ENCODE results near the gene KRTAP9-1. TPM values are rescaled to one million over a fixed set of nuclear protein-coding genes. Genes with fewer than 3 reads are reported as not detected.

Gene KRTAP9-1
- total and polyA plus RNA-seq, 2 experiments from 2014 or later = not detected

- TF ChIP-seq ZNF462 (CRISPR knock-in tag; IDR thresholded peaks at IDR 0.05) = no peak
- TF ChIP-seq, protein P1, sequence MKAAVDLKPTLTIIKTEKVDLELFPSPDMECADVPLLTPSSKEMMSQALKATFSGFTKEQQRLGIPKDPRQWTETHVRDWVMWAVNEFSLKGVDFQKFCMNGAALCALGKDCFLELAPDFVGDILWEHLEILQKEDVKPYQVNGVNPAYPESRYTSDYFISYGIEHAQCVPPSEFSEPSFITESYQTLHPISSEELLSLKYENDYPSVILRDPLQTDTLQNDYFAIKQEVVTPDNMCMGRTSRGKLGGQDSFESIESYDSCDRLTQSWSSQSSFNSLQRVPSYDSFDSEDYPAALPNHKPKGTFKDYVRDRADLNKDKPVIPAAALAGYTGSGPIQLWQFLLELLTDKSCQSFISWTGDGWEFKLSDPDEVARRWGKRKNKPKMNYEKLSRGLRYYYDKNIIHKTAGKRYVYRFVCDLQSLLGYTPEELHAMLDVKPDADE (IDR thresholded peaks at IDR 0.05) = no peak
These were observed 11.9 kb upstream of the KRTAP9-1 start, which contains the start of gene KRTAP4-2 (continued) for GRCh38 chr17:41177727-41178271.

- H3K27me3 ChIP-seq (ENCODE audit: insufficient read depth) = no peaks in the 10 kb centered on the region
- DNase-seq (ENCODE audit: low spot score) (no peak), ATAC-seq (no peak)
- H3K4me1 Mint-ChIP-seq = no peaks in the 10 kb centered on the region
- no peaks in the 10 kb centered on the region for H3K36me3 ChIP-seq (ENCODE audit: insufficient read depth)
- no peak overlapping the region for H2AFZ ChIP-seq
- no peaks in the 10 kb centered on the region for H3K79me2 ChIP-seq (replicated peaks; ENCODE audit: insufficient read depth)
- H3K4me3 ChIP-seq = no peak overlapping the region
- no peak overlapping the region for H3K27ac ChIP-seq (ENCODE audit: low read depth)
- no peaks in the 10 kb centered on the region for H3K9me3 Mint-ChIP-seq
- H3F3A ChIP-seq (replicated peaks; ENCODE audit: low read depth) = no peaks in the 10 kb centered on the region
- no peak overlapping the region for H3K4me2 ChIP-seq
- H3K4me3 Mint-ChIP-seq = no peak overlapping the region
- peaks cover 5% of the 10 kb centered on the region for H3K27me3 Mint-ChIP-seq (ENCODE audit: insufficient read depth, low read depth, poor library complexity)
- H3K4me1 ChIP-seq (ENCODE audit: insufficient read depth) = no peaks in the 10 kb centered on the region
- H4K20me1 ChIP-seq (replicated peaks; ENCODE audit: insufficient read depth) = no peaks in the 10 kb centered on the region; the same call in 1 of the 2 replicates
- no peak overlapping the region for H3K27ac Mint-ChIP-seq
- no peaks in the 10 kb centered on the region for H3K9me2 ChIP-seq (ENCODE audit: insufficient read depth)
- H3K36me3 Mint-ChIP-seq (ENCODE audit: low read depth) = no peaks in the 10 kb centered on the region
- TF ChIP-seq POLR2AphosphoS5 (IDR thresholded peaks at IDR 0.05; ENCODE audit: low read depth) = no peak
- no peak for TF ChIP-seq ZNF331 (CRISPR knock-in tag; IDR thresholded peaks at IDR 0.05; ENCODE audit: low read depth)
- no peak for TF ChIP-seq JUNB (IDR thresholded peaks at IDR 0.05; ENCODE audit: unreplicated experiment)
- TF ChIP-seq ZNF462 (CRISPR knock-in tag; IDR thresholded peaks at IDR 0.05) = no peak
- TF ChIP-seq CREB1 (CRISPR knock-in tag; IDR thresholded peaks at IDR 0.05; ENCODE audit: low read depth) = no peak
- TF ChIP-seq EZH2 (IDR thresholded peaks at IDR 0.05; ENCODE audit: low read depth, unreplicated experiment) = no peak
These were observed 11.3 kb upstream of the KRTAP9-1 start for GRCh38 chr17:41178341-41178740.

Data from GM23338 (cell line).